Breast epithelium (tissue), 4 donors: ENCODE data around the gene AHRR. TPM values are rescaled to one million over a fixed set of nuclear protein-coding genes. Genes with fewer than 3 reads are reported as not detected.

Experiments used
- DNase-seq, 2 donors: peaks; one replicate each; pipeline ENCODE4 v3.0.0-alpha.2; 2019; ENCODE audit warnings: low spot score in 2 of 2
- H3K27ac ChIP-seq, 2 donors: fragments of 200-600 bp; sonication (generic) in 1 of 2; one replicate each; pipeline ENCODE4 v1.5.1; 2016 to 2019; ENCODE audit warnings: mild to moderate bottlenecking in 1 of 2
- H3K27me3 ChIP-seq, 2 donors: fragments of 200-600 bp; sonication (generic) in 1 of 2; one replicate each; pipeline versions ENCODE4 v1.5.1 to v1.6.0; 2017 to 2019; ENCODE audit warnings: control low read depth in 1 of 2, mild to moderate bottlenecking in 1 of 2
- H3K36me3 ChIP-seq: fragments of 200-600 bp; one replicate; pipeline ENCODE4 v1.5.1; 2019
- H3K4me1 ChIP-seq, 2 donors: fragments of 200-600 bp; sonication (generic); one replicate each; pipeline ENCODE4 v1.5.1; 2016 to 2019; ENCODE audit warnings: control low read depth in 1 of 2
- H3K4me3 ChIP-seq, 3 donors: fragments of 200-600 bp; sonication (generic); 1 replicate in 2 of 3; 2 replicates in 1 of 3; pipeline ENCODE4 v1.5.1; 2016 to 2019; ENCODE audit warnings: mild to moderate bottlenecking in 3 of 3, moderate library complexity in 2 of 3
- H3K9me3 ChIP-seq, 2 donors: fragments of 200-600 bp; sonication (generic) in 1 of 2; one replicate each; pipeline ENCODE4 v1.5.1; 2016 to 2019; ENCODE audit warnings: control low read depth in 1 of 2
- POLR2A ChIP-seq: fragments of 450-650 bp; IDR thresholded peaks from one replicate; pipeline ENCODE4 v1.6.1; 2016; ENCODE audit warnings: antibody characterized with exemption, mild to moderate bottlenecking, moderate library complexity
- POLR2AphosphoS5 ChIP-seq, 3 donors: sonication (generic); formaldehyde crosslinking; IDR thresholded peaks; one replicate each; pipeline ENCODE4 v1.6.1; 2017; ENCODE audit warnings: antibody characterized with exemption in 3 of 3
- intact Hi-C: fragments of 100-400 bp; cut with DNase I; formaldehyde crosslinking; loops from one replicate; pipeline ENCODE4 v1.15.1; 2023; ENCODE audit warnings: low total_unique reads
- total RNA-seq, 3 donors: library from RNA; depleted of rRNA; stranded (reverse); fragments of >200 nt; gene quantifications; one replicate each; pipeline ENCODE4 v1.1.0, GENCODE V29; 2016
- TF ChIP-seq, protein P1 (sequence below), 3 donors: fragments of 450-650 bp; IDR thresholded peaks; one replicate each; pipeline ENCODE4 v1.5.1; 2016 to 2017; ENCODE audit warnings: antibody characterized with exemption in 3 of 3, mild to moderate bottlenecking in 3 of 3, moderate library complexity in 3 of 3

Gene AHRR
- total RNA-seq, 3 donors from 2014 or later, result 0.88 to 0.98 TPM; not detected in 1

DNA sequence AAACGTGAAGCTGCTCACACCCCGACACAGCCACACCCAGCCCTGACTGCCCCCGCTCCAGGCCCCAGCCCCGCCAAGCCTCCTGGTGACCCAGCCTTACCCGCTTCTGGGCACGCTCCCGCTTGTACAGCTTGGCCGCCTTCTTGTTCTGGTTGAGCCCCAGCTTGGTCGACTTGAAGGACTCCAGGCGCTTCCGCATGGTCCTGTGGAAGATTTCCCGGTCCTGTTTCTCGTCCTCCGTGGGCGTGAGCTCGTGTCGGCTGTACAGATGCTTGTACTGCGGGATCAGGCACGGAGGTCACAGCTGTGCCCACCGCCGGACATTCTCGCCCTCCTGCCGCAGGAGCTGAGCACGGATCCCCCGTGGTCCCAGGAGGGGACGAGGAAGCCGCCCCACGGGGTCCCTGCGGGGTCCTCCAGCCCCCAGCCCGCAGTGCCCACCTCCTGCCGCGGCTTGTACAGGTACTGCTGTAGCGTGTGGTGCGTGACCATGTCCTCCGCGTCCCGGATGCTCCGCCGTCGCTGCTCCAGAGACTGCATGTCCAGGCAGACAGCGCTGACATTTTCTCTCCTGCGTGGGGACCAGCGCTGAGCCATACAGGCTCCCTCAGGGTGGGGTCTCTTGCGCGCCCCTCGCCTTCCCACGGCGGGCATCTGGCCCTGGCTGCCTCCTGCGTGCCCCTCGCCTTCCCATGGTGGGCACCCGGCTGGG lies 154.7 kb downstream of the AHRR start:
- Histone ChIP-seq H3K36me3 (no peaks in the 10 kb centered on the region), H3K4me1 (peaks cover 0 to 6% of the 10 kb centered on the region in 2 donors), H3K27ac (no peak overlapping the region), H3K4me3 (no peak overlapping the region), H3K27me3 (peaks cover 14 to 67% of the 10 kb centered on the region in 2 donors), H3K9me3 (no peaks in the 10 kb centered on the region)
- TF ChIP-seq, protein P1, sequence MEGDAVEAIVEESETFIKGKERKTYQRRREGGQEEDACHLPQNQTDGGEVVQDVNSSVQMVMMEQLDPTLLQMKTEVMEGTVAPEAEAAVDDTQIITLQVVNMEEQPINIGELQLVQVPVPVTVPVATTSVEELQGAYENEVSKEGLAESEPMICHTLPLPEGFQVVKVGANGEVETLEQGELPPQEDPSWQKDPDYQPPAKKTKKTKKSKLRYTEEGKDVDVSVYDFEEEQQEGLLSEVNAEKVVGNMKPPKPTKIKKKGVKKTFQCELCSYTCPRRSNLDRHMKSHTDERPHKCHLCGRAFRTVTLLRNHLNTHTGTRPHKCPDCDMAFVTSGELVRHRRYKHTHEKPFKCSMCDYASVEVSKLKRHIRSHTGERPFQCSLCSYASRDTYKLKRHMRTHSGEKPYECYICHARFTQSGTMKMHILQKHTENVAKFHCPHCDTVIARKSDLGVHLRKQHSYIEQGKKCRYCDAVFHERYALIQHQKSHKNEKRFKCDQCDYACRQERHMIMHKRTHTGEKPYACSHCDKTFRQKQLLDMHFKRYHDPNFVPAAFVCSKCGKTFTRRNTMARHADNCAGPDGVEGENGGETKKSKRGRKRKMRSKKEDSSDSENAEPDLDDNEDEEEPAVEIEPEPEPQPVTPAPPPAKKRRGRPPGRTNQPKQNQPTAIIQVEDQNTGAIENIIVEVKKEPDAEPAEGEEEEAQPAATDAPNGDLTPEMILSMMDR (IDR thresholded peaks at IDR 0.05), result no peak
- TF ChIP-seq POLR2A, result no peak
- intact Hi-C loops, result no loop called here
- DNase-seq, result no peak

- no peak overlapping the region for H3K27ac ChIP-seq
- DNase-seq, result no peak
- H3K4me3 ChIP-seq, result no peak overlapping the region
- TF ChIP-seq POLR2A (no peak), POLR2AphosphoS5 (IDR thresholded peaks at IDR 0.05) (no peak)
- TF ChIP-seq, protein P1 (IDR thresholded peaks at IDR 0.05), result no peak
- peaks cover 14 to 71% of the 10 kb centered on the region in 2 donors for H3K27me3 ChIP-seq
- no peaks in the 10 kb centered on the region for H3K36me3 ChIP-seq
- no peaks in the 10 kb centered on the region for H3K9me3 ChIP-seq
- H3K4me1 ChIP-seq, result peaks cover 0 to 6% of the 10 kb centered on the region in 2 donors
- intact Hi-C loops, result no loop called here
Measured at GRCh38 chr5:476814-477175, 155.3 kb downstream of the AHRR start.

DNA sequence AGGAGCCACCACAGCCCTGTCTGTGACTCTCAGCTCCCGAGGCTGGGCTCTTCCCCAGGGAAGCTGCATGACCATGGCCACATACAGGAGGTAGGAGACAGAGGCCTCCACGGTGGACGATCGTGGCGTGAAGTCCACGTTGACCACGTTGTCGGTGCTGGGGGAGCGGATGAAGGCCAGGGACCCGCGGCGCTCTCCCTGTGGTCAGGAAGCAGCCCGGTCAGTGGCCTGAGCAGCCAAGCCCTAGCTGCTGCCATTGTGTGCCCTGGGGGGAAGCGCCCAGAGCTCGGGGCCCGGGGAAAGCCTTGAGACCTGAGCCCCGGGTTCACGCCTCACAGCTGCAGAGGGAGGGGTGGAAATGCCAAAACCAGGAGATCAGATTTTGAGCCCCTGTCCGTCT lies 155.7 kb downstream of the AHRR start:
- Histone ChIP-seq H3K36me3 (no peaks in the 10 kb centered on the region), H3K9me3 (no peaks in the 10 kb centered on the region), H3K4me1 (peaks cover 0 to 6% of the 10 kb centered on the region in 2 donors), H3K4me3 (no peak overlapping the region), H3K27ac (no peak overlapping the region), H3K27me3 (peaks cover 14 to 75% of the 10 kb centered on the region in 2 donors)
- intact Hi-C loops, result no loop called here
- TF ChIP-seq POLR2AphosphoS5 (IDR thresholded peaks at IDR 0.05), result no peak
- TF ChIP-seq POLR2A, result no peak
- TF ChIP-seq, protein P1 (IDR thresholded peaks at IDR 0.05), result no peak
- DNase-seq, result no peak

- H3K4me1 ChIP-seq, result peaks cover 0 to 6% of the 10 kb centered on the region in 2 donors
- H3K27me3 ChIP-seq, result peaks cover 14 to 82% of the 10 kb centered on the region in 2 donors
- no peaks in the 10 kb centered on the region for H3K9me3 ChIP-seq
- no peaks in the 10 kb centered on the region for H3K36me3 ChIP-seq
- TF ChIP-seq, protein P1 (IDR thresholded peaks at IDR 0.05), result no peak
- TF ChIP-seq POLR2A (no peak), POLR2AphosphoS5 (IDR thresholded peaks at IDR 0.05) (no peak)
- intact Hi-C loops, result no loop called here
- no peak for DNase-seq
- no peak overlapping the region for H3K4me3 ChIP-seq
- no peak overlapping the region for H3K27ac ChIP-seq
Measured at GRCh38 chr5:477871-478270, 156.4 kb downstream of the AHRR start.

GRCh38 chr5:478369-478981 lies 157.0 kb downstream of the AHRR start:
- intact Hi-C loops, result no loop called here
- Histone ChIP-seq H3K36me3 (no peaks in the 10 kb centered on the region), H3K27me3 (peaks cover 14 to 88% of the 10 kb centered on the region in 2 donors), H3K4me1 (peaks cover 0 to 6% of the 10 kb centered on the region in 2 donors), H3K27ac (no peak overlapping the region), H3K4me3 (no peak overlapping the region), H3K9me3 (no peaks in the 10 kb centered on the region)
- TF ChIP-seq, protein P1 (IDR thresholded peaks at IDR 0.05), result no peak
- TF ChIP-seq POLR2AphosphoS5 (IDR thresholded peaks at IDR 0.05) (no peak), POLR2A (no peak)
- DNase-seq, result no peak
